Mesenchymal stem cell (in vitro differentiated cells and primary cell): Measurements from ENCODE around the gene RNLS.

Source experiments
- DNase-seq: peaks from one replicate; pipeline ENCODE4 v3.0.0-alpha.2; 2013
- H2AFZ ChIP-seq: one replicate; pipeline ENCODE4 v1.6.1; 2013; ENCODE audit warnings: low read depth, mild to moderate bottlenecking, control low read depth, inconsistent platforms, low read length, moderate library complexity
- H2AK5ac ChIP-seq: 2 replicates; pipeline ENCODE4 v1.6.1; 2013; ENCODE audit warnings: low read length, moderate library complexity, mild to moderate bottlenecking, inconsistent platforms; ENCODE audit not compliant: severe bottlenecking
- H2BK120ac ChIP-seq: one replicate; pipeline ENCODE4 v1.6.1; 2013; ENCODE audit warnings: low read depth, mild to moderate bottlenecking, inconsistent platforms, low read length, moderate library complexity
- H2BK12ac ChIP-seq, 2 experiments: one replicate each; pipeline ENCODE4 v1.6.1; 2013; ENCODE audit warnings: inconsistent platforms in 2 of 2, low read length in 2 of 2, mild to moderate bottlenecking in 2 of 2, moderate library complexity in 2 of 2, control low read depth in 1 of 2
- H2BK15ac ChIP-seq: one replicate; pipeline ENCODE4 v1.6.1; 2013; ENCODE audit warnings: mild to moderate bottlenecking, low read depth, inconsistent platforms; ENCODE audit not compliant: poor library complexity, severe bottlenecking
- H2BK5ac ChIP-seq: 2 replicates; pipeline ENCODE4 v1.6.1; 2013; ENCODE audit warnings: low read depth, mild to moderate bottlenecking, low read length, control low read depth, inconsistent platforms; ENCODE audit not compliant: poor library complexity, severe bottlenecking
- H3K14ac ChIP-seq, 2 experiments: one replicate each; pipeline ENCODE4 v1.6.1; 2013; ENCODE audit warnings: inconsistent platforms in 2 of 2, low read length in 2 of 2, control low read depth in 1 of 2, mild to moderate bottlenecking in 1 of 2, moderate library complexity in 1 of 2
- H3K18ac ChIP-seq, 2 experiments: one replicate each; pipeline ENCODE4 v1.6.1; 2013; ENCODE audit warnings: inconsistent platforms in 2 of 2, low read length in 2 of 2, control low read depth in 1 of 2, low read depth in 1 of 2, mild to moderate bottlenecking in 1 of 2
- H3K23ac ChIP-seq, 2 experiments: one replicate each; pipeline ENCODE4 v1.6.1; 2013; ENCODE audit warnings: inconsistent platforms in 2 of 2, low read length in 2 of 2, mild to moderate bottlenecking in 2 of 2, moderate library complexity in 2 of 2, control low read depth in 1 of 2
- H3K27ac ChIP-seq: 2 replicates; pipeline ENCODE4 v1.5.1; 2013; ENCODE audit warnings: mild to moderate bottlenecking, moderate library complexity, low read length, control low read depth, inconsistent platforms; ENCODE audit not compliant: poor library complexity, severe bottlenecking
- H3K27me3 ChIP-seq, 2 experiments: 2 replicates each; pipeline versions ENCODE4 v1.6.1 to v1.7.0; 2013; ENCODE audit warnings: low read length in 2 of 2, mild to moderate bottlenecking in 2 of 2, moderate library complexity in 2 of 2, control low read depth in 1 of 2, inconsistent platforms in 1 of 2; ENCODE audit not compliant: control insufficient read depth in 1 of 2, insufficient read depth in 1 of 2
- H3K36me3 ChIP-seq, 2 experiments: 2 replicates each; pipeline versions ENCODE4 v1.6.1 to v1.7.0; 2013; ENCODE audit warnings: low read length in 2 of 2, control low read depth in 1 of 2, inconsistent platforms in 1 of 2, low read depth in 1 of 2, mild to moderate bottlenecking in 1 of 2; ENCODE audit not compliant: insufficient read depth in 2 of 2, control insufficient read depth in 1 of 2
- H3K4ac ChIP-seq, 2 experiments: one replicate each; pipeline ENCODE4 v1.6.1; 2013; ENCODE audit warnings: inconsistent platforms in 2 of 2, low read length in 2 of 2, mild to moderate bottlenecking in 2 of 2, moderate library complexity in 2 of 2, control low read depth in 1 of 2, low read depth in 1 of 2
- H3K4me1 ChIP-seq: 2 replicates; pipeline ENCODE4 v1.6.1; 2013; ENCODE audit warnings: low read depth, low read length, control low read depth; ENCODE audit not compliant: control insufficient read depth, insufficient read depth
- H3K4me2 ChIP-seq: 2 replicates; pipeline ENCODE4 v1.6.1; 2013; ENCODE audit warnings: low read length, mild to moderate bottlenecking, inconsistent platforms; ENCODE audit not compliant: poor library complexity, severe bottlenecking
- H3K4me3 ChIP-seq, 2 experiments: 2 replicates each; pipeline versions ENCODE4 v1.5.1 to v1.7.0; 2013; ENCODE audit warnings: low read length in 2 of 2, mild to moderate bottlenecking in 2 of 2, control low read depth in 1 of 2, low read depth in 1 of 2; ENCODE audit not compliant: insufficient read depth in 1 of 2
- H3K79me1 ChIP-seq: replicated peaks from 2 replicates; pipeline ENCODE4 v1.6.1; 2013; ENCODE audit warnings: mild to moderate bottlenecking, control low read depth, low read length, inconsistent platforms; ENCODE audit not compliant: poor library complexity, severe bottlenecking
- H3K9ac ChIP-seq: 2 replicates; pipeline ENCODE4 v1.7.0; 2013; ENCODE audit warnings: mild to moderate bottlenecking, low read length, moderate library complexity
- H3K9me3 ChIP-seq: 2 replicates; pipeline ENCODE4 v1.7.0; 2013; ENCODE audit warnings: mild to moderate bottlenecking, low read length; ENCODE audit not compliant: control insufficient read depth
- H4K8ac ChIP-seq: one replicate; pipeline ENCODE4 v1.6.1; 2013; ENCODE audit warnings: inconsistent platforms, mild to moderate bottlenecking, low read length, moderate library complexity
- H4K91ac ChIP-seq: one replicate; pipeline ENCODE4 v1.6.1; 2013; ENCODE audit warnings: mild to moderate bottlenecking, low read length, inconsistent platforms
- WGBS: methylation state at CpG from one replicate; pipeline ENCODE4 v1.1.7; 2013; ENCODE audit warnings: mixed read lengths; 5-methylcytosine and 5-hydroxymethylcytosine counted together

Gene RNLS

GRCh38 chr10:88455831-88456230, 127.3 kb downstream of the RNLS start:
- Histone ChIP-seq H3K4me1 (no peaks in the 10 kb centered on the region), H3K27ac (no peak overlapping the region), H3K36me3 (no peaks in the 10 kb centered on the region), H3K9me3 (no peaks in the 10 kb centered on the region), H3K23ac (no peak overlapping the region), H2AFZ (no peak overlapping the region), H3K9ac (no peak overlapping the region), H2BK120ac (no peak overlapping the region), H2BK5ac (no peak overlapping the region), H3K79me1 (no peaks in the 10 kb centered on the region), H3K18ac (no peak overlapping the region), H3K14ac (no peak overlapping the region), H3K27me3 (no peaks in the 10 kb centered on the region), H4K91ac (no peak overlapping the region), H2BK15ac (no peak overlapping the region), H2AK5ac (no peak overlapping the region), H3K4ac (no peak overlapping the region), H2BK12ac (no peak overlapping the region), H3K4me2 (no peak overlapping the region), H3K4me3 (no peak overlapping the region), H4K8ac (no peak overlapping the region)
- no peak for DNase-seq
- WGBS = 92% methylated on average over 2 of the region's 2 CpGs

GRCh38 chr10:88450201-88450600, 132.9 kb downstream of the RNLS start:
- H3K4me3 ChIP-seq = no peak overlapping the region
- no peak overlapping the region for H3K14ac ChIP-seq
- no peak overlapping the region for H4K8ac ChIP-seq
- no peak overlapping the region for H2BK5ac ChIP-seq
- no peaks in the 10 kb centered on the region for H3K4me1 ChIP-seq
- no peak overlapping the region for H2AK5ac ChIP-seq
- no peaks in the 10 kb centered on the region for H3K36me3 ChIP-seq
- no peak overlapping the region for H3K23ac ChIP-seq
- H3K79me1 ChIP-seq = no peaks in the 10 kb centered on the region
- no peak overlapping the region for H3K18ac ChIP-seq
- no peak overlapping the region for H3K4me2 ChIP-seq
- H3K27me3 ChIP-seq = no peaks in the 10 kb centered on the region
- no peak overlapping the region for H2BK120ac ChIP-seq
- H4K91ac ChIP-seq = no peak overlapping the region
- no peak overlapping the region for H3K9ac ChIP-seq
- no peak overlapping the region for H2AFZ ChIP-seq
- DNase-seq = no peak
- H3K4ac ChIP-seq = no peak overlapping the region
- no peak overlapping the region for H2BK12ac ChIP-seq
- H2BK15ac ChIP-seq = no peak overlapping the region
- H3K27ac ChIP-seq = no peak overlapping the region
- H3K9me3 ChIP-seq = no peaks in the 10 kb centered on the region
- 20% methylated on average over 1 of the region's 1 CpG for WGBS

GRCh38 chr10:88442716-88443115, 140.4 kb downstream of the RNLS start:
- WGBS = 79% methylated on average over 4 of the region's 4 CpGs

GRCh38 chr10:88440541-88440940, 142.6 kb downstream of the RNLS start:
- no peak overlapping the region for H3K4ac ChIP-seq
- no peaks in the 10 kb centered on the region for H3K9me3 ChIP-seq
- no peak overlapping the region for H2BK15ac ChIP-seq

More at GRCh38 chr10:88442716-88443115, 140.4 kb downstream of the RNLS start:
- Histone ChIP-seq H3K9ac (no peak overlapping the region), H3K79me1 (no peaks in the 10 kb centered on the region), H3K4me3 (no peak overlapping the region), H2BK120ac (no peak overlapping the region), H3K27ac (no peak overlapping the region), H2BK12ac (no peak overlapping the region), H3K4me2 (no peak overlapping the region), H3K27me3 (no peaks in the 10 kb centered on the region), H2BK15ac (no peak overlapping the region), H3K14ac (no peak overlapping the region), H2BK5ac (no peak overlapping the region), H2AK5ac (no peak overlapping the region), H3K4ac (no peak overlapping the region), H3K23ac (no peak overlapping the region), H3K18ac (no peak overlapping the region), H3K9me3 (no peaks in the 10 kb centered on the region), H3K36me3 (no peaks in the 10 kb centered on the region), H2AFZ (no peak overlapping the region), H4K91ac (no peak overlapping the region), H4K8ac (no peak overlapping the region), H3K4me1 (no peaks in the 10 kb centered on the region)
- no peak for DNase-seq

More at GRCh38 chr10:88440541-88440940, 142.6 kb downstream of the RNLS start:
- H2BK5ac ChIP-seq = no peak overlapping the region
- H3K4me1 ChIP-seq = no peaks in the 10 kb centered on the region
- no peak overlapping the region for H3K27ac ChIP-seq
- H3K79me1 ChIP-seq = no peaks in the 10 kb centered on the region
- no peak overlapping the region for H3K14ac ChIP-seq
- no peak overlapping the region for H3K18ac ChIP-seq
- no peak overlapping the region for H3K9ac ChIP-seq
- no peak overlapping the region for H2BK120ac ChIP-seq
- H3K23ac ChIP-seq = no peak overlapping the region
- no peak overlapping the region for H2AK5ac ChIP-seq
- H3K27me3 ChIP-seq = no peaks in the 10 kb centered on the region
- no peak overlapping the region for H3K4me2 ChIP-seq
- H4K91ac ChIP-seq = no peak overlapping the region
- H2AFZ ChIP-seq = no peak overlapping the region
- no peak for DNase-seq
- no peak overlapping the region for H4K8ac ChIP-seq
- H3K36me3 ChIP-seq = no peaks in the 10 kb centered on the region
- H3K4me3 ChIP-seq = no peak overlapping the region
- H2BK12ac ChIP-seq = no peak overlapping the region
